ENCODE data around the gene RMP24.

- TF ChIP-seq, protein P1, sequence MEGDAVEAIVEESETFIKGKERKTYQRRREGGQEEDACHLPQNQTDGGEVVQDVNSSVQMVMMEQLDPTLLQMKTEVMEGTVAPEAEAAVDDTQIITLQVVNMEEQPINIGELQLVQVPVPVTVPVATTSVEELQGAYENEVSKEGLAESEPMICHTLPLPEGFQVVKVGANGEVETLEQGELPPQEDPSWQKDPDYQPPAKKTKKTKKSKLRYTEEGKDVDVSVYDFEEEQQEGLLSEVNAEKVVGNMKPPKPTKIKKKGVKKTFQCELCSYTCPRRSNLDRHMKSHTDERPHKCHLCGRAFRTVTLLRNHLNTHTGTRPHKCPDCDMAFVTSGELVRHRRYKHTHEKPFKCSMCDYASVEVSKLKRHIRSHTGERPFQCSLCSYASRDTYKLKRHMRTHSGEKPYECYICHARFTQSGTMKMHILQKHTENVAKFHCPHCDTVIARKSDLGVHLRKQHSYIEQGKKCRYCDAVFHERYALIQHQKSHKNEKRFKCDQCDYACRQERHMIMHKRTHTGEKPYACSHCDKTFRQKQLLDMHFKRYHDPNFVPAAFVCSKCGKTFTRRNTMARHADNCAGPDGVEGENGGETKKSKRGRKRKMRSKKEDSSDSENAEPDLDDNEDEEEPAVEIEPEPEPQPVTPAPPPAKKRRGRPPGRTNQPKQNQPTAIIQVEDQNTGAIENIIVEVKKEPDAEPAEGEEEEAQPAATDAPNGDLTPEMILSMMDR (conservative IDR thresholded peaks at IDR 0.05; ENCODE audit: low read depth, low read length) = no peak
- no peak for TF ChIP-seq NFE2L2 (IDR thresholded peaks at IDR 0.05; ENCODE audit: low read depth, low read length)
- TF ChIP-seq POLR2A (IDR thresholded peaks at IDR 0.05; ENCODE audit: low read depth, low read length) = no peak
Measured at GRCh38 chr18:36009214-36009613, 36.7 kb downstream of the RMP24 start.

Measured in IMR-90 (cell line).